Kidney (tissue), 14 donors: ENCODE data around the gene FAM83C. TPM values are rescaled to one million over a fixed set of nuclear protein-coding genes. Genes with fewer than 3 reads are reported as not detected.

ENCODE experiments used
- DNase-seq, 5 donors: peaks; one replicate each; pipeline ENCODE4 v3.0.0-alpha.2; 2013 to 2020
- FAIRE-seq: peaks from 2 replicates; lab custom pipeline; 2012; peaks lifted over from hg19 to GRCh38; lab: Jason Lieb, UNC
- H3K27ac ChIP-seq, 2 donors: one replicate each; pipeline ENCODE4 v1.7.0; 2013; ENCODE audit warnings: low read depth in 2 of 2, low read length in 2 of 2, inconsistent platforms in 1 of 2
- H3K27me3 ChIP-seq: one replicate; pipeline ENCODE4 v1.7.1; 2013; ENCODE audit warnings: low read length, inconsistent platforms; ENCODE audit not compliant: control insufficient read depth, insufficient read depth
- H3K36me3 ChIP-seq, 3 donors: one replicate each; pipeline versions ENCODE4 v1.7.0 to v1.7.1; 2013; ENCODE audit warnings: low read length in 3 of 3, control low read depth in 1 of 3, inconsistent platforms in 1 of 3; ENCODE audit not compliant: insufficient read depth in 3 of 3, control insufficient read depth in 2 of 3
- H3K4me1 ChIP-seq, 3 donors: one replicate each; pipeline versions ENCODE4 v1.7.0 to v1.7.1; 2013; ENCODE audit warnings: low read length in 3 of 3, inconsistent platforms in 1 of 3, low read depth in 1 of 3; ENCODE audit not compliant: control insufficient read depth in 2 of 3, insufficient read depth in 2 of 3
- H3K4me3 ChIP-seq, 3 donors: one replicate each; pipeline versions ENCODE4 v1.7.0 to v1.8.1; 2013; ENCODE audit warnings: low read length in 3 of 3, control low read depth in 1 of 3, inconsistent platforms in 1 of 3
- H3K9ac ChIP-seq, 3 donors: one replicate each; pipeline versions ENCODE4 v1.7.0 to v1.7.1; 2013; ENCODE audit warnings: low read length in 3 of 3, control low read depth in 1 of 3, inconsistent platforms in 1 of 3
- H3K9me3 ChIP-seq, 3 donors: one replicate each; pipeline versions ENCODE4 v1.7.0 to v1.7.1; 2013; ENCODE audit warnings: low read length in 3 of 3, control low read depth in 1 of 3, inconsistent platforms in 1 of 3; ENCODE audit not compliant: control insufficient read depth in 2 of 3, insufficient read depth in 1 of 3
- CTCF ChIP-seq: IDR thresholded peaks from 3 replicates; pipeline ENCODE4 v1.5.1; 2012; ENCODE audit warnings: mild to moderate bottlenecking, moderate library complexity, borderline replicate concordance; ENCODE audit not compliant: insufficient read depth; ENCODE audit errors: extremely low read depth
- intact Hi-C: fragments of 100-400 bp; cut with DNase I; formaldehyde crosslinking; loops from one replicate; pipeline ENCODE4 v1.11.1; 2022
- polyA plus RNA-seq: library from polyadenylated mRNA; stranded (reverse); fragments of 350-450 nt; fragmentation: Illumina TruSeq; extraction: RNeasy Lipid Tissue Mini Kit (QIAGEN cat#74804); gene quantifications from one replicate; pipeline ENCODE4 v1.2.3, GENCODE V29; 2014; ENCODE audit warnings: low read depth, low replicate concordance; ENCODE audit not compliant: insufficient read depth
- total RNA-seq: library from RNA; stranded (reverse); fragmentation: NEBNext Ultra II Directional; extraction: Animal tissue kit (Norgen Biotek cat#: 25700); gene quantifications from one replicate; pipeline ENCODE4 v1.2.1, GENCODE V29; 2021
- donor health status: control.
- donor health status: control.
- donor health status: control.
- donor health status: control.
- donor health status: control.
- donor health status: DM: yes; HTN: yes; CAD: no.
- donor health status: Normal renal cell carcinoma (clear cell type).

FAM83C gene
- total and polyA plus RNA-seq, 2 donors from 2014 or later, result not detected

DNA sequence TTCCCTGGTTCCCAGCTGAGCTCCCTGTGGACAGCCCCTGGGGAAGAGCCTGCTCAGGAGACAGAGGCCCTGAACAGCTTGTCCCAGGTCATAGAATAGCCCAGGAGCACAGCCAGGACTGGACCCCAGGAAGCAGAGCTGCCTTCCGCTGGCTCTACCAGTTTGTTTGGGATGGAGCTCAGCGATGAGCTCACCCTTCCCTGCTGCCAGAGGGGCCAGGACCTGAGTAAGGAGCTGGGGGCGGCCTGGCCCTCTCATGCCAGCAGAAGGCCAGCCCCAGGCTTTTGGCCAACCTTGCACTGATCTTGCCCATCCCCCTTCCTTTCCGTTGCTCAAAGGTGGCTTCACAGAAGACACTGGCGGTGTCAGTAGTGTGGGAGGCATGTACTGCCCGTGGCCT lies 31.8 kb downstream of the FAM83C start:
- no peaks in the 10 kb centered on the region for H3K36me3 ChIP-seq
- FAIRE-seq (no peak), DNase-seq (no peak)
- peaks cover 0 to 26% (median 23%) of the 10 kb centered on the region in 3 donors for H3K4me1 ChIP-seq
- no peaks in the 10 kb centered on the region for H3K9me3 ChIP-seq
- no peaks in the 10 kb centered on the region for H3K27me3 ChIP-seq
- H3K27ac ChIP-seq, result peak overlapping the region; percentile 62 to 81
- TF ChIP-seq CTCF, result no peak
- no peak overlapping the region for H3K4me3 ChIP-seq
- intact Hi-C loops, result no loop called here
- H3K9ac ChIP-seq, result no peak overlapping the region

- Histone ChIP-seq H3K9ac (peak overlapping the region in 1 of 3 donors; percentile 36), H3K4me1 (peaks cover 0 to 18% (median 11%) of the 10 kb centered on the region in 3 donors), H3K27me3 (no peaks in the 10 kb centered on the region), H3K9me3 (no peaks in the 10 kb centered on the region), H3K4me3 (no peak overlapping the region), H3K27ac (peak overlapping the region; percentile 7 to 55), H3K36me3 (no peaks in the 10 kb centered on the region)
- TF ChIP-seq CTCF, result no peak
- no peak for FAIRE-seq
- peak in 1 of 5 donors; percentile 28 for DNase-seq
- intact Hi-C loops, result no loop called here
Measured at GRCh38 chr20:35257175-35257909, 34.9 kb downstream of the FAM83C start.

- peaks cover 0 to 10% (median 5%) of the 10 kb centered on the region in 3 donors for H3K4me1 ChIP-seq
- H3K36me3 ChIP-seq, result no peaks in the 10 kb centered on the region
- FAIRE-seq (no peak), DNase-seq (no peak)
- no peaks in the 10 kb centered on the region for H3K27me3 ChIP-seq
- no peak overlapping the region for H3K9ac ChIP-seq
- no peak overlapping the region for H3K4me3 ChIP-seq
- no peak overlapping the region for H3K27ac ChIP-seq
- no peaks in the 10 kb centered on the region for H3K9me3 ChIP-seq
- intact Hi-C loops, result no loop called here
- TF ChIP-seq CTCF, result no peak
Measured at GRCh38 chr20:35254448-35254999, 37.7 kb downstream of the FAM83C start.
